Embryonic facial prominence (tissue), 1 donor: ENCODE measurements around the gene ADGRF3.
"Not testable (repeated sequence)": the region's sequence is repeated elsewhere in the genome, so short reads cannot be mapped to it uniquely, and the experiment has no call there.

ENCODE experiments used
- DNase-seq: peaks from one replicate; pipeline ENCODE4 v3.0.0-alpha.2; 2016; ENCODE audit errors: extremely low spot score

Gene ADGRF3, protein sequence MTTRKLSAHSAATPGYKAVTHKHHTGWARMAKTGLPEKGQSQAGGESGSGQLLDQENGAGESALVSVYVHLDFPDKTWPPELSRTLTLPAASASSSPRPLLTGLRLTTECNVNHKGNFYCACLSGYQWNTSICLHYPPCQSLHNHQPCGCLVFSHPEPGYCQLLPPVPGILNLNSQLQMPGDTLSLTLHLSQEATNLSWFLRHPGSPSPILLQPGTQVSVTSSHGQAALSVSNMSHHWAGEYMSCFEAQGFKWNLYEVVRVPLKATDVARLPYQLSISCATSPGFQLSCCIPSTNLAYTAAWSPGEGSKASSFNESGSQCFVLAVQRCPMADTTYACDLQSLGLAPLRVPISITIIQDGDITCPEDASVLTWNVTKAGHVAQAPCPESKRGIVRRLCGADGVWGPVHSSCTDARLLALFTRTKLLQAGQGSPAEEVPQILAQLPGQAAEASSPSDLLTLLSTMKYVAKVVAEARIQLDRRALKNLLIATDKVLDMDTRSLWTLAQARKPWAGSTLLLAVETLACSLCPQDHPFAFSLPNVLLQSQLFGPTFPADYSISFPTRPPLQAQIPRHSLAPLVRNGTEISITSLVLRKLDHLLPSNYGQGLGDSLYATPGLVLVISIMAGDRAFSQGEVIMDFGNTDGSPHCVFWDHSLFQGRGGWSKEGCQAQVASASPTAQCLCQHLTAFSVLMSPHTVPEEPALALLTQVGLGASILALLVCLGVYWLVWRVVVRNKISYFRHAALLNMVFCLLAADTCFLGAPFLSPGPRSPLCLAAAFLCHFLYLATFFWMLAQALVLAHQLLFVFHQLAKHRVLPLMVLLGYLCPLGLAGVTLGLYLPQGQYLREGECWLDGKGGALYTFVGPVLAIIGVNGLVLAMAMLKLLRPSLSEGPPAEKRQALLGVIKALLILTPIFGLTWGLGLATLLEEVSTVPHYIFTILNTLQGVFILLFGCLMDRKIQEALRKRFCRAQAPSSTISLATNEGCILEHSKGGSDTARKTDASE

DNA sequence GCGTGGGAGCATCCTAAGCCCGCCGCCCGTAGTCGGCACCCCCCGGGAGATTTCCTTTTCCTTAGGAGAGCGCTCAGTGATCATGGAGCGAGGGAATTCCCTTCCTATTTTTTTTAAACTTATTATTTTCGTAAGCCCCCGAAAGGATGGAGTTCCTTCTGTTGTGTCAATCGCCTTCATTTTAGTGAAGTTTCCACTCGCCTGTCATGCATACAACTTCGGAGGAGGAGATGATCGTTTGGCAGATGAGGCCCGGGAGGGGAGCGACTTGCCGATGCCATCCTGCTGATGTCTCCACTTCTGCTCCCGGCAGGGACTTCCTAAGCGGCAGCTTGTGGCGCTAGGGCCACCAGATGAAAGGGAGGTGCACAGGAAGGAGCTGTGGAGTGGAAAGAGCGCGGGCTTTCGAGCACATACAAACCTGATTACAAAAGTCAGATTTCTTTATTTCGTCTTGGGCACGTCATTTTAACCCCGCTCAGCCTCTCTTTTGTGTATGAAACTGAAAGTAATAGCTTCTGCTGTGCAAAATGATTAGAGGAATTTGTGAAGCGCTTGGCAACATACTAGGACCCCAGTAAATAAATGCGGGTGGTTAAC lies at the start of gene ADGRF3:
ADGRF3 (minus strand) TSS at position 336 of the 600 bp plus-strand sequence. CDS start 555 bp downstream, outside the sequence.
- no peak for DNase-seq

DNA sequence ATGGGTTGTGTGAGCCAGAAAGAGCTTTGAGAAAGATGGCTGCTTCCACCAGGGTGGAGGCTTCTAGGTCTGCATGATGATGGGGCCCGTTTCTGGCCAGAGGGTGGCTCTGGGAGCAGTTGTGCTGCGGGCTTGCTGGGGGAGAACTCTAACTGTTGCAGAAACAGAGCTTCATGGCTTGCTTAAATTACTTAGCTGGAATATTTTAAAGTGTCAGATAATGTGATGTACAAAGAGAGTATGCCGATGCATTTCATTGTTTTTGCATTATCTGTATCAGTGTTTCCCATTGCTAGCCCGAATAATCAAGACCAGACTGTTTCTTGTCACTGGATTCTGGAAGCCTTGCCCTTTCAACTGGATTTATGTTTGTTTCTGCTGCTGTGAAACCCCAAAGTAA lies 48.8 kb upstream of the ADGRF3 start:
- DNase-seq = no peak

DNA sequence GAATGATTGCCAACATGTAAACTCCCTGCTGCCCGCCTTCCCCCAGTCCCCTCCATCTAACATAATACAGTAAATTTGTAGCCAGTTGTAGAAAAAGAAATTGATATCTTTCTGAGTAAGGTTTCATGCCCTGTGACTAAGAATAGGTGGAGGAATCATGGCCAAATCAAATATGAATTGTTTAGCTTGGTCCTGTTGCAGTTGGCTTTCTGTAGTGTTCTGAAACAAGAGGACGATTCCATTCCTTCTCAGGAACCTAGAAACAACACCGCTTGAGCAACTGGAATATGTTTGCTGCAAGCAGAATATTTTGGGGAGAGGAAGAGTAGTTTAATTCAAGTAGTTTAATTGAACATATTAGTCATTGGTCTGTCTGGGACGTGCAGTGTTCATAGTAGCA lies 48.1 kb upstream of the ADGRF3 start:
- no peak for DNase-seq

DNA sequence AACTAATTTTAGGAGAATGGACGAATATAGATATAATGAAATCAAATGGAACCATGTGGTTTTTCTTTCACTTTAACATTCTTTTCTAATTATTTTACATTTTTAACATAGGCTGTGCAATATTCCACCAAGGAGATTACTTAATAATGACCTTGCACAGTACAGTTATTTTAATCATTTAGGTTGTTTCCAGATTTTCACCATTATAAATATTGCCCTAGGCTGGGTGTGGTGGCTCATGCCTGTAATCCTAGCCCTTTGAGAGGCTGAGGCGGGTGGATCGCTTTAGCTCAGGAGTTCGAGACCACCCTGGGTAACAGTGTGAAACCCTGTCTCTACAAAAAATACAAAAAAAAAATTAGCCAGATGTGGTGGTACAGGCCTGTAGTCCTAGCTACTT lies 40.6 kb upstream of the ADGRF3 start:
- no peak for DNase-seq

DNA sequence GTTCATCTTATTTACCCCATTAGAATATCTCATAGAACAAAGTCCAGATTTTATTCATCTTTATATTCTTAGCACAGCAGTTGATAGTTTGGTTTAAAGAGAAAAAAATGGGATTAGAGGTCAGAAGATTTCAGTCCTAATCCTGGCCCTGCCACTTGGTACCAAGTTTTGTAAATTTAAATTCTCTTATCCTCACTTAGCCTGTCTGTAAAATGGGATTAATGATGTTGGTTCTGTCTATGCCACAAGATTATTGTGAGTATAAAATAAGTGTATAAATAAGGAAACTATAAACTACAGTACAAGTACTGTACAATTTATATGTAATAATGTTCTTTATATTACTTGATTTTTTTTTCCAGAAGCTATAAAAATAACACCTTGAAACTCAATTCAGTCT lies 38.0 kb upstream of the ADGRF3 start:
- no peak for DNase-seq

DNA sequence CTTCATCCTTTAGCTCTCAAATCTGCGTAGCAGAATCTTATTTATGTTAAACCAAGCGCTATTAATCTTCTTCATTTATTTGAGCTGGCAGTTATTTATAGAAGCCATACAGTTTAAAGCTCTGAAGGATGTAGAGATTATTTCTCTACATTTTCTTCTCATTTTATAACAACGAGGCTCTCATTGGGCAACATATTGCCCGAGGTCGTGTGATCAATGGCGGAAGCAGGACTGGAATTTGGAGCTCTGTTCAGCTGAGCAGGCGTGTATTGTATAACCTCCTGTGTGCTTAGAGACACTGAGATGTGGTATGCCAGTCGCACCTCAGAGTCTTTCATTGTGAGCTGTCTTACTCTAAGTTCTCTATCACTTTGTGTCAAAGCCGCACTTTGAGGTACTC lies 37.6 kb upstream of the ADGRF3 start:
- no peak for DNase-seq

DNA sequence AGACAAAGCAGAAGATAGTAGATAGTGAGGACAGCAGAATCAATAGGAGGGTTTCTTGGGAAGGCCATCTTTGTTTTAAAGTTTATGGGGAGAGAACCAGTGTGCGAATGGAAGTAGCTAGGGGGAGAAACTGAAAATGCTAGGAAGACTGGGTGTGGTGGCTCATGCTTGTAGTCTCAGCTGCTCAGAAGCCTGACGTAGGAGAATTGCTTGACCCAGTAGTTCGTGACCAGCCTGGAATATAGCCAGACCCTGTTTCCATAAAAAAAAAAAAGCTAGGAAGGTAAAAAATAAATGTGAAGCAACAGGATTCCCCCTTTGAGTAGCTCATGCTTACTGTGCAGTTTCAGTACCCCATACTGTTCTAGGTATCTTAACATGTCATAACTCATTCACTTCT lies 36.0 kb upstream of the ADGRF3 start:
- DNase-seq = no peak

DNA sequence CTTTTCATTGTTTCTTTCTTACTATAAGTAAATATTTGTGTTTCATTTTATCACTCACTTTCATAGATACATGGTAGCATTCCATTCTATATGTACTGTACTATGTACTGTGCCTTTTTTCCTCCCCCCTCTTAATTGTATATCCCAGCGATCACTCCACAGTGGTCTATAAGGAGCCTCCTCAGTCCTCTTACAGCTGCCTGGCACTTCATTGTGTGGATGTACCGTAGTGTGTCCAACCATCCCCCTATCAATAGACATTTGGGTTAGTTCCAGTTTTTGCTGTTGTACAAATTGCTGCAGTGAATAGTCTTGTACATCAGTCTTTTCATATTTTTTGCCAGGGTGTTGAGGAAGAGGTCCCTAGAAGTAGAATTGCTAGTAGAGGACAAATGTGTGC lies 33.7 kb upstream of the ADGRF3 start:
- DNase-seq = no peak

DNA sequence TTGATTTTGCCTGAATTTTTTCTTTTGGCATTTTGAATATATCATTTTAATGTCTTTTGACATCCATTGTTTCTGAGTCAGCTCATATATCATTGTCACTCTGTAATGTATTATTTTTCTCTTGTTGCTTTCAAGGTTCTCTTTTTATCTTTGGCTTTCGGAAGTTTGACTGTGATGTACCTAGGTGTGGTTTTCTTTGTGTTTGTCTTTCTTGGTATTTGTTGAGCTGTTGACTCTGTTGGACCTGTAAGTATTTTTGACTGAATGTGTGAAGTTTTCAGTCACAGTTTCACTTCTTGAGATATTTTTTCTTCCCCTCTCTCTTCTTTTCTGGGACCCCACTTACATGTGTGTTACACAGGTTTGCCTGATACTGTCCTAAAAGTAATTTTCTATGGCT lies 30.2 kb upstream of the ADGRF3 start:
- no peak for DNase-seq

DNA sequence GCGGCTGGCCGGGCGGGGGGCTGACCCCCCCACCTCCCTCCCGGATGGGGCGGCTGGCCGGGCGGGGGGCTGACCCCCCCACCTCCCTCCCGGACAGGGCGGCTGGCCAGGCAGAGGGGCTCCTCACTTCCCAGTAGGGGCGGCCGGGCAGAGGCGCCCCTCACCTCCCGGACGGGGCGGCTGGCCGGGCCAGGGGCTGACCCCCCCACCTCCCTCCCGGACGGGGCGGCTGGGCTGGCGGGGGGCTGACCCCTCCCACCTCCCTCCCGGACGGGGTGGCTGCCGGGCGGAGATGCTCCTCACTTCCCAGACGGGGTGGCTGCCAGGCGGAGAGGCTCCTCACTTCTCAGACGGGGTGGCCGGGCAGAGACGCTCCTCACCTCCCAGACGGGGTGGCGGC lies 24.3 kb upstream of the ADGRF3 start:
- DNase-seq = not testable (repeated sequence)

DNA sequence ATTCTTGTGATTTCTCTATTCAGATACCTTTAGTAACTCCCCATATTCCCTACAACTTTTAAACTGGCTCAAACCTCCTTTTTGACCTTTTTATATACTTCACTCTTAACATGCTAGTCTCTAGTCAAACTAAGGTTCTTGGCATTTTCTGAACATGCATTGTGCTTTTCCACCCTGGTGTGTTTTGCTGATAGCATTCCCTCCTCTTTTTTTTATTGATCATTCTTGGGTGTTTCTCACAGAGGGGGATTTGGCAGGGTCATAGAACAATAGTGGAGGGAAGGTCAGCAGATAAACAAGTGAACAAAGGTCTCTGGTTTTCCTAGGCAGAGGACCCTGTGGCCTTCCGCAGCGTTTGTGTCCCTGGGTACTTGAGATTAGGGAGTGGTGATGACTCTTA lies 23.1 kb upstream of the ADGRF3 start:
- not testable (repeated sequence) for DNase-seq

DNA sequence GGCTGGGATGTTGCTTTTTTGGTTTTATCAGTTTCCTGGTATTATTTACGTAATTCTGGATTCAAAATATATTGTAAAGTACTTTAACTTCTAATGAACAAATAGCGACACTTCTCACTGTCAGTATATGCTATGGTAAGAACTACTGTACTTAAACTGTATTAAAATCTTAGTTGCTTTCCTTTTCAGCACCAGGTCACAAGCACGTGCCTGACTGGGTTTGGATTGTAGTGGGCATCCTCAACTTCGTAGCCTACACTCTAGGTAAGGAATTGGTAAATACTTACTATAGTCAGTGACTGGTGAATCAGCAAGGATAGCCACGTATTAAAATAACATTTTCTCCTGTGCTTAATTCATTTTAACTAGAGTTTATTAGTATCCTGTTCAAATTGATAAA lies 20.4 kb upstream of the ADGRF3 start:
- DNase-seq = no peak

DNA sequence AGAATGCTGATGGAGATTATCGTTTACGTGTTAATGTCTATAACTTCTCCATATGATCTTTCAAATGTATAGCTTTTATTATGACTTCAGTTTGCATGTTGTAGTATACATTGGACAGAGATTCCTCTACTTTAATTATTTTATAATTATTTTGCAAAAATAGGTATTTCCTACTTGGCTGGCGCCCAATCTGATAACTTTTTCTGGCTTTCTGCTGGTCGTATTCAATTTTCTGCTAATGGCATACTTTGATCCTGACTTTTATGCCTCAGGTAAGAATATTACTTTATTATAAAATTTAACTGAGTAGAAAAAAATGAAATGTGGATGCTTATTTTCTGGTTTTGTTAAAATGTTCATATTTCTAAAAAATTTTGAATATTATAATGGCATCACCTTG lies 18.1 kb upstream of the ADGRF3 start:
- no peak for DNase-seq

DNA sequence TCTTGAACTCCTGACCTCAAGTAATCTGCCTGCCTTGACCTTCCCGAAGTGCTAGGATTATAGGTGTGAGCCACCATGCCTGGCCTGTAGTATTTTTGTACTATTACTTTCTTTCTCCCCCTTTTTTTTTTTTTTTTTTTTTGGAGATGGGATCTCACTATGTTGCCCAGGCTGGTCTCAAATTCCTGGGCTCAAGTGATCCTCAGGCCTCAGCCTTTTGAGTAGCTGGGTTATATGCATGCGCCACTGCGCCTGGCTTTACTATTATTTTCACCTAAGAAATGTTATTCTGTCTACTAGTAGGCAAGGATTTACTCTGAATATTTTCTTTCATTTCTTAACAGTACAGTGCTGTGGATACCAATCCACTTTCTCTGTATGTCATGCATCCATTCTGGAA lies 17.4 kb upstream of the ADGRF3 start:
- DNase-seq = no peak

DNA sequence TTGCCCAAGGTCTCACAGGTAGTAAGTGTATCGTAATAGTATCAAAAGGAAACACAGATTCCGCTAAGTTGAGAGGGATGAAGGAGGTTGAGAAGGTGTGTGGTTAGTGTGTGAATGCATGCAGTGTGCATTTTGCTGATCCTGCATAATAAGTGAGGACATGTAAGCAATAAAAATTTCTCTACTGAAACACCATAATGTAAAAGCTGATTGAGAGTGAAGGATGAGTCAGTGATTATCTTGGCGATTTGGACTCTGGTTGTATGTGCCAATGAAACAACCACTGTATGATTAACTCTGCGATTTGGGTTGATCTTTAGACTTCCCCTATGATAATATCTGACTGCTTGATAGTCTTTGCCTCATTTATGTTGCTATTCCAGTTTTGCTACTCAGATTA lies 16.7 kb upstream of the ADGRF3 start:
- DNase-seq = no peak

DNA sequence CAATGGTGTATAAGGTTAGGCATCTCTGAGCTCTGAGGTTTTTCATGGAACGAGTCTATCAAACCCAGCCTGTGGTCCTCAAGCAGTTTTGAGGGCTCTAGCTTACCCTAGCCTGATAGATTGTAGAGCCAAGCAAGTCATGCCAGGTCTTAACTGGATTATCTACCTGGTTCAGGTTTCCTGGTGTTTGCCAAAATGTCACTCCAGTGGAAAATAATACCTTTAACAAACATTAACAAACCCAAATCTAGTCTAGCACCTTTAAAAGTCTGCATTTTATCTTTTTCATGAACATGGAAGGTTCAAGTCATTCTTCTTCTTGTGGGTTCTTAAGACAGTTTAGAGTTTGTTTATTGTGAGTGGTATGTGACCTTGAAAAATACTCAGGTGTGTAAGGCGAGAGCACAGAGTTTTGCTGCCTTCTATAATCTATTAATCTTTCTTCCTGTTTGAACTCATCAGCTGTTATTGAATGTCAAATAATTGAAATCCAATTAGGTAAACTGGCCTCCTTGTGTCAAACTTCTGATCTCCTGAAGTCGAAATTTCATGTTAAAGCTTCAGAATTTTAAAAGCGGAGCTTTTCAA lies 13.4 kb upstream of the ADGRF3 start:
- no peak for DNase-seq

DNA sequence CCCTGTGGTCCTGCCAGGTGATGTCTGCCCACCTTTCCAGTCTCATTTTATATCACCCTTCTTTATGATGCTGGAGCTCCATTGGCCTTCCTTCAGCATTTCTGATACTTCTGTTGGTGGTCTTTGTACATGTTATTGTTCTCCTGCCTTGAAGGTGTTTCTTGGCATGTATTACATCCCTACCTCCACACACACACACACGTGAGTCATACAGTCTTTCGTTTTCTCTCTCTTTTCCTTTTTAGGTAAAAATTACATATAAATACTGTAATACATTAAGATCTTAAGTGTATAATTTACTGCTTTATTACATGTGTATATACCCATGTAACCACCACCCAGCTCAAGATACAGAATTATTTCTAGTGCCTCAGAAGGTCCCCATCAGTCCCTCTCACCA lies 10.2 kb upstream of the ADGRF3 start:
- DNase-seq = no peak

DNA sequence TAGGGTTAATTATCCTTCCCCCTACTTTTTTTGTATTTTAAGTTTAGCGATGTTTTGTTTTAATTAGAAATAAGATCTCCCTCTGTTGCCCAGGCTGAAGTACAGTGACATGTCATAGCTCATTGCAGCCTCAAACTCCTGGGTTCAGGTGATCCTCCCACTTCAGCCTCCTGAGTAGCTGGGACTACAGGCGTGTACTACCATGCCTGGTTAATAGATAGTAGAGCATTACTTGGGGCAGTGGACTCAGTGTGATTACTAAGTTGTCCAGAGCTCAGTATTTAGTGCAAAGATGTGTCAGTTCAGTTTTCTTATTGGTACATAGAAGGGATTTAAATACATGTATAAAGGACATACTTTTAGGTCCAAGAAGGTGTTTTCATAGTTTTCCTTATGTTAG lies 9.5 kb upstream of the ADGRF3 start:
- DNase-seq = no peak

DNA sequence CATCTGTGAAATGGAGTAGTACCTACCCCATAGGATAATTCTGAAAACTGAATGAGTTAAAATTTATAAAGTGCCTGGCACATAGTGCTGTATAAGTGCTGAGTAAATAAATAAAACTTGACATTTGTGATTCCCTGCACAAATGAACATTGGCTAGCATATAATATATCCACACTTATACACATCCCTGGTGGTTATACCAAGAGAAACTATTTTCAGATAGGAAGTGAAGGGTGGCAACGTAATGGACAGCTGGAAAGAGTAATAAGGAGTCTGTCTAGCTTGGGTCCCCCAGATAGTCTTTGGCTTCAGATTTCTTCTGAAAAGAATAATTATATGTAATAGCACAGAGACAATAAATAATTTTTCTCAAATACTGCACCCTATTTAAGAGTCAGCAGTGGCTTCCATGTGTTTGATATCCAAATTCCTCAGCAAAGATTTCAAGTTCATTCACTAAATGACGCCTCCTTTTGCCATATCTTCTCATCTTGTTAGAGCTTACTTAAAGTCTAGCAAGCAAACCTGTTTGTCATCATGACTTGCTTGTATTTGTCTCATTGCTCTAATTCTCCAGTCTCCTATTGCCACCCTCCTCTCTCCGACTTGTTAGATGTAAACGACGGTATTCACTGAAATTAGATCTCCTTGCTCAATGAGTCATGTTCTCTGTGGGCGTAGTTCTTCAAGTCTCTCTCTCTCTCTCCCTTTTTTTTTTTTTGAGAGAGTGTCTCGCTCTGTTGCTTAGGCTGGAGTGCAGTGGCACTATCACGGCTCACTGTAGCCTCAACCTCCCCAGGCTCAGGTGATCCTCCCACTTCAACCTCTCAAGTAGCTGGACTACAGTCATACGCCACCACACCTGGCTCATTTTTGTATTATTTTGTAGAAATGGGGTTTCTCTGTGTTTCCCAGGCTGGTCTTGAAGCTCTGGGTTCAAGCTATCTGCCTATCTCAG lies 8.7 kb upstream of the ADGRF3 start:
- DNase-seq = no peak

DNA sequence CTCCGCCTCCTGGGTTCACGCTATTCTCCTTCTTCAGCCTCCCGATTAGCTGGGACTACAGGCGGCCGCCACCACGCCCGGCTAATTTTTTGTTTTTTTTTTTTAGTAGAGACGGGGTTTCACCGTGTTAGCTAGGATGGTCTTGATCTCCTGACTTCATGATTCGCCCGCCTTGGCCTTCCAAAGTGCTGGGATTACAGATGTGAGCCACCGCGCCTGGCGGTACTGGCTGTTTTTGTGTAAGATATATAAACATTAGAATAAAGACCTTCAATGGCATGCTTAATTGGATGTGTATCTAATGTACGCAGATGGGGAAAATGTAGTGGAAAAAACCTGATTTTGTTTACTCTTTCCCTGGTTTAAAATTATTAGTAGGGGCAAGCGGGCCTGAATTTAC lies 7.9 kb upstream of the ADGRF3 start:
- DNase-seq = not testable (repeated sequence)

DNA sequence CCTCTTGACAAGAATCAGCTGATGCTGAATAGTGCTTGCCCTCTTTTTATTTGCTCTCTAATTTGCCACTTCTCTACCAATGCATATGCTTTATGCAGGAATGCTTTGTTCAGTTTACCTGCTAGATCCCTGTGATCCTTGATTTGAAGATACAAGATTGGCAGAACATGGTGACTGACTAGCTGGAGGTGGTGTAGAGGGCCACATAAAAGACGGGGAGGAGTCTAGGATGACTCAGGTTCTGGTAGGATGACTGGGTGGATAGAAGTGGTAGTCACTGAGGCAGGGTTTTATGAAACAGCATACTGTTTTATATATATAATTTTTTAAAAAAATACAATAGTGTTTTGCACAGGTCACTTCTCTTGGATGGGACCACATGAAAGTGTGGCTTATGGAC lies 6.3 kb upstream of the ADGRF3 start:
- DNase-seq = no peak
